NB4 (cell line): Measurements from ENCODE around the gene IL6ST.

Experiments
- POLR2A ChIP-seq: IDR thresholded peaks from 2 replicates; pipeline ENCODE4 v1.6.1; 2011; ENCODE audit warnings: mild to moderate bottlenecking; ENCODE audit not compliant: insufficient read length; ENCODE audit errors: extremely low read depth
- TF ChIP-seq, protein P1 (sequence below): IDR thresholded peaks from one replicate; pipeline ENCODE4 v1.5.1; 2012; ENCODE audit warnings: low read depth, low read length
- TF ChIP-seq, protein P2 (sequence below): IDR thresholded peaks from 2 replicates; pipeline ENCODE4 v1.6.1; 2011; ENCODE audit warnings: low read depth, low read length

DNA sequence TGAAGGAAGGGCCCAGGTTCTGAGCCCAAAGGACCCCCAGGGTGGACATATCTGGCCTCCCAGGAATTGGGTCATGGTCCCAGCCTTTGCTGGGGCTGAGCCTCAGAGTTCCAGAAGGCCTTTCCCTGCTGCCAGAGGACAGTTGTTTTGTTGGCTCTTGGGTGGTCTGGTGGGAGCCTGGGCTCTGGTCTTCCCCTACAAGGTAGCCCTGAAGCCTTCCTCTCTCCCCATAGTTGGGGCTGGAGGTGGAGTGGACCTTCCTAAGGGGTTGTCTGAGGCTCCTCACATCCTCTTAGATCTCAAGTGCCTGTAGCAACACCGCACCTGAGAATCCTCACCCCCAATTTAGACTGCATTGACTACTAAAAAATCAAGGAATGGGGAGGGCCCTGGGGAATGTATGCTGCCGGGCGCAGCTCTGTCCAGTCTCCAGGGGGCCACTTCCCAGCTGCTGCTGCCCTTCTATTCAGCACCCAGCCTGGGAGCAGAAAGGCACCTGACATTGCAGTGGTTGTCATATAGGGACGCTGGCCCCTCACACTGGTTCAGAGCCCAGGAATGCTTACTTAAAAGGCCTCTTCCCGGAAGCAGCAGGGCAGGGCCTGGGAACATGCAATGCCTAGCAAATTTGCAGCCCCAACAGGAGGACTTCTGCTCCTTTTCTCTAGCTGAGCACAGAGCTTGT, 77.2 kb downstream of the IL6ST start:
- TF ChIP-seq, protein P1, sequence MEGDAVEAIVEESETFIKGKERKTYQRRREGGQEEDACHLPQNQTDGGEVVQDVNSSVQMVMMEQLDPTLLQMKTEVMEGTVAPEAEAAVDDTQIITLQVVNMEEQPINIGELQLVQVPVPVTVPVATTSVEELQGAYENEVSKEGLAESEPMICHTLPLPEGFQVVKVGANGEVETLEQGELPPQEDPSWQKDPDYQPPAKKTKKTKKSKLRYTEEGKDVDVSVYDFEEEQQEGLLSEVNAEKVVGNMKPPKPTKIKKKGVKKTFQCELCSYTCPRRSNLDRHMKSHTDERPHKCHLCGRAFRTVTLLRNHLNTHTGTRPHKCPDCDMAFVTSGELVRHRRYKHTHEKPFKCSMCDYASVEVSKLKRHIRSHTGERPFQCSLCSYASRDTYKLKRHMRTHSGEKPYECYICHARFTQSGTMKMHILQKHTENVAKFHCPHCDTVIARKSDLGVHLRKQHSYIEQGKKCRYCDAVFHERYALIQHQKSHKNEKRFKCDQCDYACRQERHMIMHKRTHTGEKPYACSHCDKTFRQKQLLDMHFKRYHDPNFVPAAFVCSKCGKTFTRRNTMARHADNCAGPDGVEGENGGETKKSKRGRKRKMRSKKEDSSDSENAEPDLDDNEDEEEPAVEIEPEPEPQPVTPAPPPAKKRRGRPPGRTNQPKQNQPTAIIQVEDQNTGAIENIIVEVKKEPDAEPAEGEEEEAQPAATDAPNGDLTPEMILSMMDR, result no peak
- TF ChIP-seq POLR2A, result no peak
- TF ChIP-seq, protein P2, sequence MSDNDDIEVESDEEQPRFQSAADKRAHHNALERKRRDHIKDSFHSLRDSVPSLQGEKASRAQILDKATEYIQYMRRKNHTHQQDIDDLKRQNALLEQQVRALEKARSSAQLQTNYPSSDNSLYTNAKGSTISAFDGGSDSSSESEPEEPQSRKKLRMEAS, result no peak
